ENCODE data around the gene AMIGO1. TPM values are rescaled to one million over a fixed set of nuclear protein-coding genes. Genes with fewer than 3 reads are reported as not detected.
"Not testable (repeated sequence)": the region's sequence is repeated elsewhere in the genome, so short reads cannot be mapped to it uniquely, and the experiment has no call there.

The AMIGO1 gene
- polyA plus RNA-seq, 3 donors = 0.05 to 0.26 (median 0.07) TPM

GRCh38 chr1:109474697-109475096 lies 34.8 kb downstream of the AMIGO1 start:
- Histone ChIP-seq H3K9ac (ENCODE audit: insufficient read depth, low read length, poor library complexity, severe bottlenecking) (no peak overlapping the region), H3K4me3 (replicated peaks in 1 of 3; ENCODE audit: low read depth in 2 of 3, low read length in 3 of 3) (no peak overlapping the region), H3K4me2 (replicated peaks; ENCODE audit: extremely low read depth, low read length, poor library complexity, severe bottlenecking) (no peak overlapping the region), H3K36me3 (replicated peaks in 1 of 2; ENCODE audit: control insufficient read depth in 1 of 2, insufficient read depth in 2 of 2, low read length in 2 of 2) (no peaks in the 10 kb centered on the region), H3K9me3 (replicated peaks in 1 of 2; ENCODE audit: control insufficient read depth in 1 of 2, insufficient read depth in 1 of 2, low read length in 2 of 2) (peaks cover 0 to 4% of the 10 kb centered on the region in 2 donors), H3K27me3 (ENCODE audit: control insufficient read depth in 2 of 2, insufficient read depth in 2 of 2, low read length in 2 of 2) (peaks cover 19 to 33% of the 10 kb centered on the region in 2 donors), H3K79me2 (ENCODE audit: insufficient read depth, low read length) (no peaks in the 10 kb centered on the region), H2AFZ (ENCODE audit: insufficient read depth, low read depth, low read length, poor library complexity, severe bottlenecking) (no peak overlapping the region), H4K20me1 (ENCODE audit: insufficient read depth, low read length) (no peaks in the 10 kb centered on the region), H3K4me1 (ENCODE audit: control insufficient read depth in 1 of 2, insufficient read depth in 2 of 2, low read length in 2 of 2) (peaks cover 13 to 14% of the 10 kb centered on the region in 2 donors), H3K27ac (ENCODE audit: low read depth in 1 of 2, low read length in 2 of 2) (no peak overlapping the region)
- DNase-seq = no peak
- Mint-ChIP-seq H3K4me1 (peaks cover 18% of the 10 kb centered on the region), H3K4me3 (no peak overlapping the region), H3K27ac (no peak overlapping the region), H3K9me3 (peaks cover 0 to 4% (median 0%) of the 10 kb centered on the region in 7 donors), H3K36me3 (no peaks in the 10 kb centered on the region), H3K27me3 (ENCODE audit: low read depth in 3 of 3) (peaks cover 49 to 57% (median 51%) of the 10 kb centered on the region in 3 donors)
- WGBS (ENCODE audit: insufficient coverage) = 50% methylated on average over 1 of the region's 1 CpG
- intact Hi-C loops (cut with micrococcal nuclease) = no loop called here
- TF ChIP-seq, protein P1, sequence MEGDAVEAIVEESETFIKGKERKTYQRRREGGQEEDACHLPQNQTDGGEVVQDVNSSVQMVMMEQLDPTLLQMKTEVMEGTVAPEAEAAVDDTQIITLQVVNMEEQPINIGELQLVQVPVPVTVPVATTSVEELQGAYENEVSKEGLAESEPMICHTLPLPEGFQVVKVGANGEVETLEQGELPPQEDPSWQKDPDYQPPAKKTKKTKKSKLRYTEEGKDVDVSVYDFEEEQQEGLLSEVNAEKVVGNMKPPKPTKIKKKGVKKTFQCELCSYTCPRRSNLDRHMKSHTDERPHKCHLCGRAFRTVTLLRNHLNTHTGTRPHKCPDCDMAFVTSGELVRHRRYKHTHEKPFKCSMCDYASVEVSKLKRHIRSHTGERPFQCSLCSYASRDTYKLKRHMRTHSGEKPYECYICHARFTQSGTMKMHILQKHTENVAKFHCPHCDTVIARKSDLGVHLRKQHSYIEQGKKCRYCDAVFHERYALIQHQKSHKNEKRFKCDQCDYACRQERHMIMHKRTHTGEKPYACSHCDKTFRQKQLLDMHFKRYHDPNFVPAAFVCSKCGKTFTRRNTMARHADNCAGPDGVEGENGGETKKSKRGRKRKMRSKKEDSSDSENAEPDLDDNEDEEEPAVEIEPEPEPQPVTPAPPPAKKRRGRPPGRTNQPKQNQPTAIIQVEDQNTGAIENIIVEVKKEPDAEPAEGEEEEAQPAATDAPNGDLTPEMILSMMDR (IDR thresholded peaks at IDR 0.05) = no peak

GRCh38 chr1:109473284-109474057 lies 36.1 kb downstream of the AMIGO1 start:
- Mint-ChIP-seq H3K27me3 (ENCODE audit: low read depth in 3 of 3) (peaks cover 54 to 66% (median 60%) of the 10 kb centered on the region in 3 donors), H3K4me1 (peaks cover 12% of the 10 kb centered on the region)
- H3K9ac ChIP-seq (ENCODE audit: insufficient read depth, low read length, poor library complexity, severe bottlenecking); H3K27ac ChIP-seq (ENCODE audit: low read depth in 1 of 2, low read length in 2 of 2); H3K4me1 ChIP-seq (ENCODE audit: control insufficient read depth in 1 of 2, insufficient read depth in 2 of 2, low read length in 2 of 2); DNase-seq; H3K36me3 ChIP-seq (replicated peaks in 1 of 2; ENCODE audit: control insufficient read depth in 1 of 2, insufficient read depth in 2 of 2, low read length in 2 of 2); H3K4me2 ChIP-seq (replicated peaks; ENCODE audit: extremely low read depth, low read length, poor library complexity, severe bottlenecking); H3K4me3 Mint-ChIP-seq; H4K20me1 ChIP-seq (ENCODE audit: insufficient read depth, low read length); H3K9me3 Mint-ChIP-seq; H3K27ac Mint-ChIP-seq; H3K4me3 ChIP-seq (replicated peaks in 1 of 3; ENCODE audit: low read depth in 2 of 3, low read length in 3 of 3); H3K9me3 ChIP-seq (replicated peaks in 1 of 2; ENCODE audit: control insufficient read depth in 1 of 2, insufficient read depth in 1 of 2, low read length in 2 of 2); H3K79me2 ChIP-seq (ENCODE audit: insufficient read depth, low read length); intact Hi-C loops (cut with micrococcal nuclease); H2AFZ ChIP-seq (ENCODE audit: insufficient read depth, low read depth, low read length, poor library complexity, severe bottlenecking); H3K36me3 Mint-ChIP-seq: not testable (repeated sequence)
- WGBS (ENCODE audit: insufficient coverage) = 93% methylated on average over 6 of the region's 12 CpGs
- peaks cover 28 to 42% of the 10 kb centered on the region in 2 donors for H3K27me3 ChIP-seq (ENCODE audit: control insufficient read depth in 2 of 2, insufficient read depth in 2 of 2, low read length in 2 of 2)

Measured in CD14-positive monocyte (primary cell).